K562 (cell line): Measurements from ENCODE around the gene CFL1. TPM values are rescaled to one million over a fixed set of nuclear protein-coding genes. Genes with fewer than 3 reads are reported as not detected.

Source experiments
- BDP1 ChIP-seq: IDR thresholded peaks from 3 replicates; pipeline ENCODE4 v1.6.1; 2011; ENCODE audit not compliant: insufficient read length, insufficient read depth
- CHD7 ChIP-seq: fragments of 200-600 bp; sonication (generic); IDR thresholded peaks from one replicate; pipeline ENCODE4 v1.6.1; 2012; ENCODE audit warnings: mild to moderate bottlenecking, low read depth, low read length, inconsistent platforms
- ELF2 ChIP-seq: fragments of 250-450 bp; sonication (Bioruptor Pico); IDR thresholded peaks from 2 replicates; pipeline ENCODE4 v1.5.0; 2021; ENCODE audit warnings: mild to moderate bottlenecking
- EZH2 ChIP-seq: IDR thresholded peaks from 2 replicates; pipeline ENCODE4 v1.6.1; 2012; ENCODE audit warnings: low read depth, mild to moderate bottlenecking, inconsistent platforms, low read length, borderline replicate concordance
- HNRNPLL ChIP-seq: fragments of 200-400 bp; formaldehyde crosslinking; IDR thresholded peaks from 2 replicates; pipeline ENCODE4 v1.6.1; 2017; ENCODE audit warnings: low read length, low read depth, mild to moderate bottlenecking; ENCODE audit not compliant: poor library complexity, severe bottlenecking
- NCOA4 ChIP-seq: fragments of 450-650 bp; IDR thresholded peaks from 2 replicates; pipeline ENCODE4 v1.6.1; 2018; ENCODE audit warnings: mild to moderate bottlenecking; ENCODE audit not compliant: partially characterized antibody
- NR2F6 ChIP-seq: fragments of 450-650 bp; formaldehyde crosslinking; IDR thresholded peaks from 2 replicates; pipeline ENCODE4 v1.4.0; 2020; ENCODE audit warnings: mild to moderate bottlenecking
- SIX5 ChIP-seq, 2 experiments: IDR thresholded peaks; 2 replicates each; pipeline ENCODE4 v1.6.1; 2011; ENCODE audit warnings: low read length in 2 of 2, borderline replicate concordance in 1 of 2, low read depth in 1 of 2, mild to moderate bottlenecking in 1 of 2, moderate library complexity in 1 of 2; ENCODE audit not compliant: insufficient read depth in 1 of 2
- SREBF1 ChIP-seq: fragments of 150-350 bp; IDR thresholded peaks from 2 replicates; pipeline ENCODE4 v1.6.1; 2014; ENCODE audit warnings: antibody characterized with exemption, low read depth, low read length, borderline replicate concordance
- TBP ChIP-seq: optimal IDR thresholded peaks from 2 replicates; pipeline ENCODE3; 2011; ENCODE audit warnings: low read depth, low read length, improper control_type of control experiment
- ZFX ChIP-seq: sonication (generic); formaldehyde crosslinking; IDR thresholded peaks from 2 replicates; pipeline ENCODE4 v1.8.0; 2022; ENCODE audit warnings: mild to moderate bottlenecking, missing genetic modification reagents, moderate library complexity
- polyA plus RNA-seq, 8 experiments: library from polyadenylated mRNA; depleted of rRNA in 4 of 8; stranded (reverse) in 5 of 8; unstranded in 3 of 8; fragments of >200 nt; fragmentation: Nextera tagmentation in 2 of 8; fragmentation: Illumina TruSeq in 1 of 8; extraction: Ambion mirVana in 2 of 8; extraction: Trizol in 1 of 8; gene quantifications; 2 replicates each; pipeline versions ENCODE4 v1.2.1 to v1.2.3, GENCODE V29; 2011 to 2014; ENCODE audit warnings: inconsistent platforms in 1 of 8, missing spikeins in 1 of 8
- total RNA-seq, 7 experiments: library from RNA; depleted of rRNA in 6 of 7; stranded (reverse); fragments of >200 nt in 6 of 7; fragmentation: Illumina TruSeq in 2 of 7; extraction: Trizol in 2 of 7; gene quantifications; 2 replicates each; pipeline versions ENCODE4 v1.2.1 to v1.2.3, GENCODE V29; 2011 to 2021; ENCODE audit warnings: low replicate concordance in 1 of 7

CFL1 gene
- total and polyA plus RNA-seq, 9 of the 15 experiments (the other 6 are each of a cell fraction or from before 2014, with no cell fraction given) = 105 to 1,101 (median 859) TPM

- TF ChIP-seq CHD7 (peak; percentile 36), HNRNPLL (peak; percentile 29), EZH2 (no peak), NR2F6 (CRISPR knock-in tag) (peak; percentile 34; the same call in 1 of the 2 replicates), NCOA4 (no peak), ELF2 (CRISPR knock-in tag) (peak; percentile 77; the same call in 1 of the 2 replicates), TBP (no peak), SIX5 (IDR thresholded peaks at IDR 0.05; ENCODE audit: borderline replicate concordance in 1 of 2, insufficient read depth in 1 of 2, low read depth in 1 of 2, low read length in 2 of 2) (0 out of 4 replicates have a peak, but pooled peaks of 1 of the 2 experiments have one; percentile 11), SREBF1 (peak; percentile 80; the same call in 1 of the 2 replicates), BDP1 (no peak), ZFX (peak; percentile 76)
Measured at GRCh38 chr11:65860278-65861164, 2.5 kb upstream of the CFL1 start, which contains the start of gene MUS81 (continued).
